H9 (cell line): Measurements from ENCODE around the gene TMEM86B. TPM values are rescaled to one million over a fixed set of nuclear protein-coding genes. Genes with fewer than 3 reads are reported as not detected.

Experiments used
- DNase-seq: peaks from one replicate; pipeline ENCODE4 v3.0.0-alpha.2; 2017
- H2AFZ ChIP-seq: one replicate; pipeline ENCODE4 v1.6.1; 2013; ENCODE audit warnings: mild to moderate bottlenecking, low read length, control low read depth, moderate library complexity
- H2AK5ac ChIP-seq: 2 replicates; pipeline ENCODE4 v1.6.1; 2013; ENCODE audit warnings: low read length, control low read depth, mixed read lengths; ENCODE audit not compliant: insufficient read length
- H2BK120ac ChIP-seq: one replicate; pipeline ENCODE4 v1.6.1; 2013; ENCODE audit warnings: low read depth, mild to moderate bottlenecking, low read length, control low read depth, inconsistent platforms; ENCODE audit not compliant: poor library complexity, severe bottlenecking
- H2BK12ac ChIP-seq: 2 replicates; pipeline ENCODE4 v1.6.1; 2013; ENCODE audit warnings: low read length, control low read depth, mixed read lengths, low read depth; ENCODE audit not compliant: insufficient read length
- H2BK15ac ChIP-seq: 2 replicates; pipeline ENCODE4 v1.6.1; 2013; ENCODE audit warnings: low read depth, low read length, control low read depth
- H2BK20ac ChIP-seq: one replicate; pipeline ENCODE4 v1.6.1; 2013; ENCODE audit warnings: low read depth, mild to moderate bottlenecking, low read length, control low read depth, inconsistent platforms; ENCODE audit not compliant: poor library complexity, severe bottlenecking
- H2BK5ac ChIP-seq: 2 replicates; pipeline ENCODE4 v1.6.1; 2013; ENCODE audit warnings: low read length, control low read depth, mixed read lengths; ENCODE audit not compliant: insufficient read length
- H3K14ac ChIP-seq: 2 replicates; pipeline ENCODE4 v1.6.1; 2013; ENCODE audit warnings: low read length, control low read depth; ENCODE audit not compliant: insufficient read depth
- H3K18ac ChIP-seq: 2 replicates; pipeline ENCODE4 v1.6.1; 2013; ENCODE audit warnings: low read depth, mild to moderate bottlenecking, mixed read lengths, low read length, control low read depth; ENCODE audit not compliant: insufficient read length
- H3K23ac ChIP-seq: 2 replicates; pipeline ENCODE4 v1.6.1; 2013; ENCODE audit warnings: low read length, control low read depth, mixed read lengths, low read depth; ENCODE audit not compliant: insufficient read length
- H3K23me2 ChIP-seq: 2 replicates; pipeline ENCODE4 v1.6.1; 2013; ENCODE audit warnings: low read depth, mild to moderate bottlenecking, mixed read lengths, low read length, control low read depth; ENCODE audit not compliant: insufficient read length, poor library complexity, severe bottlenecking
- H3K27ac ChIP-seq: 2 replicates; pipeline ENCODE4 v1.5.1; 2013; ENCODE audit warnings: low read length, control low read depth, mixed read lengths, low read depth; ENCODE audit not compliant: insufficient read length
- H3K27me3 ChIP-seq: 2 replicates; pipeline ENCODE4 v1.6.1; 2013; ENCODE audit warnings: low read length, control low read depth, inconsistent platforms; ENCODE audit not compliant: insufficient read depth
- H3K4ac ChIP-seq: 2 replicates; pipeline ENCODE4 v1.6.1; 2013; ENCODE audit warnings: low read depth, mild to moderate bottlenecking, control low read depth, inconsistent platforms, low read length, moderate library complexity
- H3K4me1 ChIP-seq: 2 replicates; pipeline ENCODE4 v1.6.1; 2013; ENCODE audit warnings: low read length, control low read depth, inconsistent platforms; ENCODE audit not compliant: insufficient read depth
- H3K4me2 ChIP-seq: 2 replicates; pipeline ENCODE4 v1.6.1; 2013; ENCODE audit warnings: low read length, control low read depth, mixed read lengths; ENCODE audit not compliant: insufficient read length, insufficient read depth
- H3K56ac ChIP-seq: 2 replicates; pipeline ENCODE4 v1.6.1; 2013; ENCODE audit warnings: low read depth, mild to moderate bottlenecking, mixed read lengths, low read length, control low read depth; ENCODE audit not compliant: insufficient read length
- H3K79me1 ChIP-seq: 2 replicates; pipeline ENCODE4 v1.6.1; 2013; ENCODE audit warnings: low read depth, mild to moderate bottlenecking, moderate library complexity, low read length, control low read depth, inconsistent platforms; ENCODE audit not compliant: insufficient read depth, poor library complexity, severe bottlenecking
- H3K79me2 ChIP-seq: 2 replicates; pipeline ENCODE4 v1.6.1; 2013; ENCODE audit warnings: low read length, control low read depth, inconsistent platforms; ENCODE audit not compliant: insufficient read depth
- H3K9ac ChIP-seq: 2 replicates; pipeline ENCODE4 v1.6.1; 2013; ENCODE audit warnings: low read length, control low read depth, mixed read lengths; ENCODE audit not compliant: insufficient read length; ENCODE audit errors: extremely low read depth
- H3K9me3 ChIP-seq: one replicate; pipeline ENCODE4 v1.6.1; 2013; ENCODE audit warnings: low read depth, low read length, inconsistent platforms; ENCODE audit not compliant: control insufficient read depth
- H3T11ph ChIP-seq: one replicate; pipeline ENCODE4 v1.6.1; 2013; ENCODE audit warnings: mild to moderate bottlenecking, low read length, control low read depth, inconsistent platforms
- H4K20me1 ChIP-seq: one replicate; pipeline ENCODE4 v1.6.1; 2013; ENCODE audit not compliant: control insufficient read depth, insufficient read length, insufficient read depth
- H4K5ac ChIP-seq: 2 replicates; pipeline ENCODE4 v1.6.1; 2013; ENCODE audit warnings: low read depth, mild to moderate bottlenecking, mixed read lengths, low read length, control low read depth; ENCODE audit not compliant: insufficient read length
- H4K8ac ChIP-seq: replicated peaks from 2 replicates; pipeline ENCODE4 v1.6.1; 2013; ENCODE audit warnings: low read length, control low read depth, mixed read lengths, low read depth; ENCODE audit not compliant: insufficient read length
- H4K91ac ChIP-seq: 2 replicates; pipeline ENCODE4 v1.6.1; 2013; ENCODE audit warnings: low read depth, mild to moderate bottlenecking, moderate library complexity, mixed read lengths, low read length, control low read depth; ENCODE audit not compliant: insufficient read length
- H3K27ac Mint-ChIP-seq, 3 experiments: 2 replicates in 2 of 3; 3 replicates in 1 of 3; pipeline ENCODE4 v1.8.0; 2020 to 2021; ENCODE audit warnings: mixed read lengths in 3 of 3, mild to moderate bottlenecking in 1 of 3, moderate library complexity in 1 of 3
- H3K27me3 Mint-ChIP-seq: 2 replicates; pipeline ENCODE4 v1.8.0; 2021; ENCODE audit warnings: low read depth, mild to moderate bottlenecking, moderate library complexity, mixed read lengths
- H3K36me3 Mint-ChIP-seq, 3 experiments: 2 replicates in 2 of 3; 3 replicates in 1 of 3; pipeline ENCODE4 v1.8.0; 2020 to 2021; ENCODE audit warnings: low read depth in 3 of 3, mixed read lengths in 3 of 3; ENCODE audit not compliant: insufficient read depth in 1 of 3
- H3K4me1 Mint-ChIP-seq, 2 experiments: 2 replicates each; pipeline ENCODE4 v1.8.0; 2020; ENCODE audit warnings: mixed read lengths in 2 of 2
- H3K4me3 Mint-ChIP-seq, 2 experiments: 2 replicates in 1 of 2; 3 replicates in 1 of 2; pipeline ENCODE4 v1.8.0; 2020 to 2021; ENCODE audit warnings: mild to moderate bottlenecking in 2 of 2, mixed read lengths in 2 of 2, moderate library complexity in 1 of 2
- H3K9me3 Mint-ChIP-seq, 2 experiments: 2 replicates in 1 of 2; 3 replicates in 1 of 2; pipeline ENCODE4 v1.8.0; 2020; ENCODE audit warnings: mild to moderate bottlenecking in 2 of 2, mixed read lengths in 2 of 2, moderate library complexity in 1 of 2
- CTCF ChIP-seq: fragments of 200-600 bp; sonication (generic); conservative IDR thresholded peaks from 3 replicates; pipeline ENCODE4 v1.8.0; 2021; ENCODE audit warnings: antibody characterized with exemption, mild to moderate bottlenecking
- WGBS: extraction: QIAGEN DNeasy Blood & Tissue Kit; methylation state at CpG from one replicate; pipeline ENCODE4 v1.1.7; 2013; ENCODE audit warnings: missing lambda C conversion rate, low lambda C conversion rate, mixed read lengths; ENCODE audit not compliant: insufficient read length; ENCODE audit errors: extremely low coverage; 5-methylcytosine and 5-hydroxymethylcytosine counted together
- total RNA-seq: library from RNA; stranded (reverse); gene quantifications from 2 replicates; pipeline ENCODE4 v1.2.1, GENCODE V29; 2021

Gene TMEM86B
- total RNA-seq, 1 experiment from 2014 or later, result 4.5 TPM

- no peak overlapping the region for H2BK12ac ChIP-seq
- no peak for TF ChIP-seq CTCF
- H3K27me3 ChIP-seq, result no peaks in the 10 kb centered on the region
- H3K27me3 Mint-ChIP-seq, result no peaks in the 10 kb centered on the region
- H3K4me1 Mint-ChIP-seq, result no peaks in the 10 kb centered on the region
- no peak overlapping the region for H3K4ac ChIP-seq
- DNase-seq, result no peak
- H3K27ac Mint-ChIP-seq, result no peak overlapping the region; a peak in 1 of 7 replicates
- H3K79me1 ChIP-seq, result no peaks in the 10 kb centered on the region
- H3K56ac ChIP-seq, result no peak overlapping the region
- H3K4me2 ChIP-seq, result no peak overlapping the region
- H2BK15ac ChIP-seq, result no peak overlapping the region
- no CpG with 5 or more reads among the region's 12 CpGs for WGBS
- no peak overlapping the region for H2BK20ac ChIP-seq
- H3K23me2 ChIP-seq, result no peaks in the 10 kb centered on the region
- no peak overlapping the region for H3K14ac ChIP-seq
- no peak overlapping the region for H3T11ph ChIP-seq
- H3K9me3 ChIP-seq, result no peaks in the 10 kb centered on the region
- peaks cover 2% of the 10 kb centered on the region; the same call in 1 of the 2 replicates for H3K79me2 ChIP-seq
- H3K9ac ChIP-seq, result no peak overlapping the region
- no peak overlapping the region for H3K23ac ChIP-seq
- H3K4me1 ChIP-seq, result no peaks in the 10 kb centered on the region
- H3K4me3 Mint-ChIP-seq, result no peak overlapping the region
- no peak overlapping the region for H4K8ac ChIP-seq
- H3K9me3 Mint-ChIP-seq, result no peaks in the 10 kb centered on the region
- H4K91ac ChIP-seq, result no peak overlapping the region
- H4K5ac ChIP-seq, result no peak overlapping the region
- H3K27ac ChIP-seq, result no peak overlapping the region
- peaks cover 15 to 58% (median 56%) of the 10 kb centered on the region in 3 experiments; a peak in 6 of 7 replicates for H3K36me3 Mint-ChIP-seq
- no peak overlapping the region for H2AFZ ChIP-seq
- H3K18ac ChIP-seq, result no peak overlapping the region
- no peak overlapping the region for H2AK5ac ChIP-seq
- no peak overlapping the region for H2BK120ac ChIP-seq
- no peaks in the 10 kb centered on the region for H4K20me1 ChIP-seq
- no peak overlapping the region for H2BK5ac ChIP-seq
These were observed 15.6 kb upstream of the TMEM86B start for GRCh38 chr19:55244004-55244680.
